GM21786 (cell line): ENCODE data around the gene ACSM3.
"Not testable (repeated sequence)": the region's sequence is repeated elsewhere in the genome, so short reads cannot be mapped to it uniquely, and the experiment has no call there.

Experiments
- ATAC-seq: cut with Tn5 transposase; IDR thresholded peaks from one replicate; pipeline ENCODE4 v1.9.1; 2021; ENCODE audit not compliant: unreplicated experiment

ACSM3 gene

DNA sequence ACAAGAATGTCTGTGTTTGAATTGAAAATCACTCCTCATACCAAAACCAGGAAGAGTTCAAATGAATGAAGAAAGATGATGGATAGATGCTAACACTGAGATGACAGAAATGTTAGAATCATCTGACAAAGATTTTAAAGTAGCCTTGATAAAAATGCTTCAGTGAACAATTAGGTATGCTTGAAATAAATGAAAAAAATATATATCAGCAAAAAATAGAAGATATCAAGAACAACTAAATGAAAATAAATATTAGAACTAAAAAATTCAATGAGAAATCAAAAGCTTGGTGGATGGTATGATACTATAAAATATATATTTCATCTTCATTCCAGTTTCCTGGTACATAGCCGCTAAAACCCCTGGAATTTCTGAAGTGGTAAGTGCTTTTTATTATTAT is 8.6 kb upstream of the ACSM3 start:
- ATAC-seq: no peak

- not testable (repeated sequence) for ATAC-seq
These were observed 8.0 kb upstream of the ACSM3 start for GRCh38 chr16:20755799-20756198.

DNA sequence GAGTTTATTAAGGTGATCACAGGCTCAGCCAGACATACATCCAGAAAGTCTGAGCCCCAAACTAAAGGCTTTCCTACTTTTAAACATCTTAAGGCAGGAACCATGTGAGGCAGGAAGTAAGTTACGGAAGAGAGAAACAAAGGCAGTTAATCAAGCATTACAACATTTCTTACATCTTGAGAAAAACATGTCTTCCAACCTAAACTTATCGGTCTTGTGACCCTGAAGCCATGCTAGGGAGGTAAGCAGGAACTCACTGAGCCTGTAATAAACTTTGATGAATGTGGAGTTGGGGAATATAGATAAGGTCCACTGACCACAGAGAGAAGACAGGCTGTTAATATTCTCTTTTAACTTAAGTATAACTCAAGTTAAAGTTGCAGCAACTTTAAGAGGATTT is 3.5 kb upstream of the ACSM3 start:
- ATAC-seq: no peak

DNA sequence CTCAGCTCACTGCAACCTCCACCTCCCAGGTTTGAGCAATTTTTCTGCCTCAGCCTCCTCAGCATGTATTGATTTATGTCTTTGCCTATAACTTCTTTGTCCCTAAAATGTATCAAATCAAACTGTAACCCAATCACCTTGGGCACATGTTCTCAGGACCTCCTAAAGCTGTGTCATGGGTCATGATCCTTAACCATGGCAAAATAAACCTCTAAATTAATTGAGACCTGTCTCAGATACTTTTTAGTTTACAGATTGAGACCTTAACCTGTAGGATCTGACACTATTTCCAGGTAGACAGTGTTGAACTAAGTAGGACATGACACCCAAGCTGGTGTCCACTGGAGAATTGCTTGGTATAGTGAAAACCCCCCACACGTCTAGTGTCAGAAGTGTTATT is 2.6 kb upstream of the ACSM3 start:
- no peak for ATAC-seq

DNA sequence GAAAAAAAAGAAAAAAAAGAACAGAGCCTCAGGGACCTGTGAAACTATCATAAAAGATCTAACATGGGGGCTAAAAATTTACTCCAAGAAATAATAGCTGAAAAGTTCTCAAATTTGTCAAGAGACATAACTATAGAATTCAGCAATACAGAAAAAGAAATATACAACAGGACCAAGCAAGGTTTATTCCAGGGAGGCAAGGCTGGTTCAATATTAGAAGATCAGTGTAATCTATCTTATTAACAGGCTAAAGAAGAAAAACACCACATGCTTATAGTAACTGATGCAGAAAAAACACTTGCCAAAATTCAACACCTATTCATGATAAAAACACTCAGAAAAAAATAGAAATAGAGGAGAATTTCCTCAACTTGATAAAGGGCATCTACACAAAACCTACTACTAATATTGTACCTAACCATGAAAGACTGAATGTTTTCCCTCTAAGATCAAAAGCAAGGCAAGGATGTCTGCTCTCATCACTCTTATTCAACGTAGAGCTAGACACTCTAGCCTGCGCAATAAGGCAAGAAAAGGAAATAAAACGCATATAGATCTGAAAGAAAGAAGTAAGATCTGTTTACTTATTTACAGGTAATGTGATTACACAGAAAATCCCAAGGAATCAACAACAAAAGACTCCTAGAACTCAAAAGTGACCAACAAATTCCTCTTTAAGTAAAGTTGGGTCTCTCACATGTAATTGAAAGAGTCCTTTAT is 1.2 kb upstream of the ACSM3 start:
- no peak for ATAC-seq

DNA sequence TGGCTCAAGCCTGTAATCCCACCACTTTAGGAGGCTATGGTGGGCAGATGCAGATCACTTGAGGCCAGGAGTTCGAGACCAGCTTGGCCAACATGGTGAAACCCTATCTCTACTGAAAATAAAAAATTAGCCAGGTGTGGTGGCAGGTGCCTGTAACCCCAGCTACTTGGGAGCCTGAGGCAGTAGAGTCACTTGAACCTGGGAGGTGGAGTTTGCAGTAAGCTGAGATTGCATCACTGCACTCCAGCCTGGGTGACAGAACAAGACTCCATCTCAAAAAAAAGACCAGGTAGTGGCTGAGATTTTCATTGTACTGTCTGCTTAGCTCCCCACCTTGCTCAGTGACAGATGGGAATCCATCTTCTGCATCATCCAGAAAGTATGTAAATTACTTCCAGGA is 634 bp downstream of the ACSM3 start:
- ATAC-seq: not testable (repeated sequence)

DNA sequence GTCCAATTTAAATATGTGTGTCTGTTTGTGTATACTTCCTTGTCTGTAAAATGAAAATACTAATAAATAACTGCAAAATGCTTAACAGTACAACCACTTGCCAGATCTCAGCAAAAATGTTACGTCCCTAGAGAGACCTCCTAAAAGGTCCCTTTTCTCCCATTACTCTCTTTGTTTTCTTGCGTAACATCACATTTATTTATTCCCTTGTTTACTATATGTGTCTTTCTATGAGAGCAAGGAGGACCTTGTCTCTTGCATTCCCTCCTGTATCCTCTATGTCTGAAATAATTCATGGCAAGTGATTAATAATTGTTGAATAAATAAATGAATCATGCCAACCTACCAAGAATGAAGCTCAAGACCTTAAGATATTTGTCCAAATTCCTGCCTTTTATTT is 1.9 kb downstream of the ACSM3 start:
- no peak for ATAC-seq

DNA sequence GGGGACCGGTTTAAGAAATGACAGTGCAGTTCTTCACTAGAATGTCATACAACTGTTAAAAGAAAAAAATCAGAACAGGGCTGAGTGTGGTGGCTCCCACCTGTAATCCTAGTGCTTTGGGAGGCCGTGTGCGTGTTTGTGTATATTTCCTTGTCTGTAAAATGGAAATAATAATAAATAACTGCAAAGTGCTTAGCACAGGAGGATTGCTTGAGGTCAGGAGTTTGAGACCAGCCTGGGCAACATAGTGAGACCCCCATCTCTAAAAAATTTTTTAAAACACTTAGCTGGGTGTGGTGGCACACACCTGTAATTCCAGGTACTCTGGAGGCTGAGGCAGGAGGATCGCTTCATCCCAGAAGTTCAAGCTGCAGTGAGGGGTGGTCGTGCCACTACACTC is 2.5 kb downstream of the ACSM3 start:
- ATAC-seq: no peak

GRCh38 chr16:20767577-20767976 is 3.8 kb downstream of the ACSM3 start:
- ATAC-seq: no peak

- ATAC-seq: no peak
These were observed 4.3 kb downstream of the ACSM3 start for GRCh38 chr16:20768121-20768520.

- no peak for ATAC-seq
These were observed 5.0 kb downstream of the ACSM3 start for GRCh38 chr16:20768818-20769217.

GRCh38 chr16:20773679-20774078 is 9.9 kb downstream of the ACSM3 start:
- ATAC-seq: no peak

DNA sequence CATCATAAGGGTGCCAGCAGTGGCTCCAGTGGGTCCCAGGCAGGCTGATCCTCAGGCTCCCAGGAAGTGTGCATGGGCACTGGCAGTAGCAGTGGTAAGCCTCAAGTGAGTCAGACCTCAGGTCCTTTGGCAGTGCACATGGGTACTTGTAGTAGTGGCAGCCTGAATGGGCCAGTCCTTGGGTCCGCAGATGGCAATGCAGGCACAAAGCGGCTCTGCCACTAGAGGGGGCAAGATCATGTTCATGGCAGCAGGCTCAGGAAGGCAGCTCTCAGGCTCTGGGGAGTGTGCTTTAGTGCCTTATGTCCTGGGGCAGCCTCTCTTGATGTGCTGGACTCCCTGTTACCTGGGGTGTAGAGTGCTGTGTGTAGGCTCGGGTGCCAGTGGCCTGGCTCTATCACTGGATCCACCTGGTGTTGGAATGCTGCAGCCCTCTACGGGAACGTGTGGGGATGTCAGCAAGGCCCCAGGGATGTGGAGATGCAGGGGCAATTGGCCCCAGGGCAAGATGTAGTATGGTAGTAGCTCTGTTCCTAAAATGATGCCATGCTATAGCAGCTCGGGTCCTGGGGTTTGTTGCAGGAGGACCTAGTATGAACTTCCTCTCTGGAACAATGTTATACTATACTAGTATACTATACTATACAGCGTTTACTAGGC is 11.0 kb downstream of the ACSM3 start:
- no peak for ATAC-seq

GRCh38 chr16:20781697-20782096 is 17.9 kb downstream of the ACSM3 start:
- ATAC-seq: no peak

DNA sequence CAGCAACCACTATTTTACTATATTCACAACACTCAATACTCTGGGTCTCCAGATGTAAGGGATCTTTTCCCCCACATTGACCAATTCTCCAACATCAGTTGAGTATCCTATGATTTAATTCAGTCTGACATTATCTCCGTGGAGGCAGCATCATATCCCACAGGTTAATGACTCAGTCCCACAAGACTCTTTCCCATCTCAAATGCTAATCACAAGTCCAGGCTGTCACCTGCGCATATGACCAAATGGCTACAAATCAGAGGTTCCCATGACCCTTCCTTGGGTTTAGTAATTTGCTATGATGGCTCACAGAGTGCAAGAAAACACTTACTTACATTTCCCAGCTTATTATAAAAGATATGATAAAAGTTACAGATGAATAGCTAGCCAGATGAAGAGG is 18.7 kb downstream of the ACSM3 start:
- ATAC-seq: no peak

- ATAC-seq: no peak
These were observed 20.4 kb downstream of the ACSM3 start for GRCh38 chr16:20784204-20784603.

DNA sequence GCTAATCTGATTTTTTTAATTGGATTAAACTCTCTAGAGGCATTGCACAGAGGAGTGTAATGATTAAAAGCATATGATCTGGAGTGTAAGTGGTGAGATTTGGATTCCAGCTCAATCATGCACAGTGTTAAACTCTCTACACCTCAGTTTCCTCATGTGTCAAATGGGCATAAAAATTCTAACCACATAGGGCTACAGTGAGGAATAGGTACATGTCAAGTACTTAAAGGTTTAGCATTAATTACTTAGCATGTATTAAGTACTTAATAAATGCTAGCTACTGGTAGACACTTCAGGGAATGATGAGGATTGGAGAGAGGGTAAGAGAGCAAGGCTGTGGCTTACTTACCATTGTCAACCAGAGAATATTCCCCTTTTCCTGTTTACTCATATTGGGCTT is 25.3 kb downstream of the ACSM3 start:
- no peak for ATAC-seq

DNA sequence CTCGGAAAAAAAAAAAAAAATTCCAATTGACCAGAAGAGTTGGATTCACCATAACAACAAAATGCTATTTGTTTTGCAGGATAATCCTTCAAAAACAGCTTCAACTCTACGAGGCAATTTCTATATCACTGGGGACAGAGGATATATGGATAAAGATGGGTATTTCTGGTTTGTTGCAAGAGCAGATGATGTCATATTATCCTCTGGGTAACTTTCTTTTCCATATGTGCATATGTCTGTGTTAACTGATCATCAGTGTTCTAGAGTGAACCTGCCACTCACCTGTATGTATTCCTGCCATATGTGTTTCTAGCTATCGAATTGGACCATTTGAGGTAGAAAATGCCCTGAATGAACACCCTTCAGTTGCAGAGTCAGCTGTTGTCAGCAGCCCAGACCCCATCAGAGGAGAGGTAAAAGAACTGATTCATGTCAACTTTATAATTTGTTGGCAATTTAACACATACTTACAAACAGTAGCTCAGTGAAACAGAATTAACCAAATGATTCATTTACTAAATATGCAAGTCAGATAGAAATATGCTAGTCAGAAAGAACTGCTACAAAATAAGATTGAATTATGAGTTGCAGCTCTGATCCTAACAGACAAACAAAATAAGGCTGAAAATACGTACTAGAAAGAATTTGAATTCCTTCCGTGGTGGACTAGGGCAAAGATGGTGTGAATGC is 28.3 kb downstream of the ACSM3 start:
- no peak for ATAC-seq

DNA sequence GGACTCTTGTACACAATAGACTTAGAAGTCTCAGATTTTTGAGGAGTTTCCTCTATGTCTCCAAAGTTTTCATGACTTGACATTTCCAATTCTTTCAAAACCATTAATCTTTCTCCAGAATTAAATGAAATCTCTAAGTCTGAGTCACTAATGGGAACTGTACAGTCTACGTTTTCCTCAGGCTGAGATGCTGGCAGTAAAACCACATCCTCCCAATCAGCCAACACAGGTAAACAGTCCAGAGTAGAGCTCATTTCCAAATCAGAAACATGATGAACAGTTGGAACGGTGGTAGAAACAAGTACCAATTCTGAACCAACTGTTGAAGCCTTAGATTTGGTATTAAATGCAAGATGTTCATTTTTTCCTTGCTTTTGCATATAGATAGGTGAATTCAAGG is 34.5 kb downstream of the ACSM3 start:
- no peak for ATAC-seq

GRCh38 chr16:20799599-20799998 is 35.8 kb downstream of the ACSM3 start:
- no peak for ATAC-seq

GRCh38 chr16:20801278-20801677 is 37.5 kb downstream of the ACSM3 start:
- no peak for ATAC-seq

- ATAC-seq: no peak
These were observed 39.4 kb downstream of the ACSM3 start for GRCh38 chr16:20803192-20803560.
